ENCODE results near the gene NSUN3. TPM values are rescaled to one million over a fixed set of nuclear protein-coding genes. Genes with fewer than 3 reads are reported as not detected.

NSUN3 gene
- total and polyA plus RNA-seq, 8 donors, result 3.3 to 9.7 (median 5.4) TPM

DNA sequence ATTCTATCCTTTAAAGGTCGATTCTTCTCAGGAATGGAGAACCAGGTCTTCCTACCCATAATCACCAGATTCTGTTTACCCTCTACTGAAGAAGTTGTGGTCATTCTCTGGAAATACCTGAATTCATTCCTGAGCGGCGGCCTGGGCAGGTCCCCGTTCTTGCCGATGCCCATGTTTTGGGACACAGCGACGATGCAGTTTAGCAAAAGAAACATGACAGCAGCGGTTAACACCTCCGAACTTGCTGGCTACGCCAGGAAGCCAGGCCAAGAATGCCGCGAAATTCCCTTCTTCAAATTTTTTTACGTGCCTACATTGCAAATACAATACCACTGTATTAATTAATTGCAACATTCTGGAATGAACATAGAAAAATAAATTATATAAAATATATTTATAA is 1.6 kb upstream of the NSUN3 start:
- TF ChIP-seq, protein P1, sequence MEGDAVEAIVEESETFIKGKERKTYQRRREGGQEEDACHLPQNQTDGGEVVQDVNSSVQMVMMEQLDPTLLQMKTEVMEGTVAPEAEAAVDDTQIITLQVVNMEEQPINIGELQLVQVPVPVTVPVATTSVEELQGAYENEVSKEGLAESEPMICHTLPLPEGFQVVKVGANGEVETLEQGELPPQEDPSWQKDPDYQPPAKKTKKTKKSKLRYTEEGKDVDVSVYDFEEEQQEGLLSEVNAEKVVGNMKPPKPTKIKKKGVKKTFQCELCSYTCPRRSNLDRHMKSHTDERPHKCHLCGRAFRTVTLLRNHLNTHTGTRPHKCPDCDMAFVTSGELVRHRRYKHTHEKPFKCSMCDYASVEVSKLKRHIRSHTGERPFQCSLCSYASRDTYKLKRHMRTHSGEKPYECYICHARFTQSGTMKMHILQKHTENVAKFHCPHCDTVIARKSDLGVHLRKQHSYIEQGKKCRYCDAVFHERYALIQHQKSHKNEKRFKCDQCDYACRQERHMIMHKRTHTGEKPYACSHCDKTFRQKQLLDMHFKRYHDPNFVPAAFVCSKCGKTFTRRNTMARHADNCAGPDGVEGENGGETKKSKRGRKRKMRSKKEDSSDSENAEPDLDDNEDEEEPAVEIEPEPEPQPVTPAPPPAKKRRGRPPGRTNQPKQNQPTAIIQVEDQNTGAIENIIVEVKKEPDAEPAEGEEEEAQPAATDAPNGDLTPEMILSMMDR (IDR thresholded peaks at IDR 0.05), result no peak
- ATAC-seq (no peak), FAIRE-seq (no peak), DNase-seq (no peak)
- no peak overlapping the region for H3K4me3 ChIP-seq
- intact Hi-C loops (cut with DNase I), result loop anchor here in 2 of 3 donors (10.0 kb wide), 2 partner anchors 46 to 56 kb away; no protein-coding TSS in a partner anchor
- H3K27me3 ChIP-seq, result no peaks in the 10 kb centered on the region
- 96% methylated on average over 13 of the region's 13 CpGs for WGBS, 2 donors
- no peaks in the 10 kb centered on the region for H3K9me3 ChIP-seq
- H3K36me3 ChIP-seq, result no peaks in the 10 kb centered on the region
- no peak overlapping the region for H3K27ac ChIP-seq
- H3K4me1 ChIP-seq, result peaks cover 5 to 22% (median 18%) of the 10 kb centered on the region in 3 donors

DNA sequence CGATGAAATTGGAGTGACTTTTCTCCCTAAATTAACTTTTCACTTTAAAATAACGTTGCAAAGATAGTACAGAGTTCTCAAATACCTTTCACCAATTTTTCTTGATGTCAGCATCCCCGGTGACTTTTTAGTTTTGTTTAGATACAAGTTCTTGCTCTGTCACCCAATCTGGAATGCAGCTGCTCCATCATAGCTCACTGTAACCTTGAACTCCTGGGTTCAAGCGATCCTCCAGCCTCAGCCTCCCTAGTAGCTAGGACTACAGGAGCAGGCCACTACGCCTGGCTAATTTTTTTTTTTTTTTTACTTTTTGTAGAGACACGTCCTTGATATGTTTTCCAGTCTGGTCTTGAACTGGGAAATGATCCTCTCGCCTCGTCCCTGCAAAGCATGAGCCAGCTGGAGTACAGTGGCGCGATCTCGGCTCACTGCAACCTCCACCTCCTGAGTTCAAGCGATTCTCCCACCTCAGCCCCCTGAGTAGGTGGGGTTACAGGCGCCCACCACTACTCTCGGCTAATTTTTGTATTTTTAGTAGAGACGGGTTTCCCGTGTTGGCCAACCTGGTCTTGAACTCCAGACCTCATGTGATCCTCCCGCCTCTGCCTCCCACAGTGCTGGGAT is 747 bp downstream of the NSUN3 start:
- Histone ChIP-seq H3K4me3 (peak overlapping the region; percentile 35 to 74 (median 54)), H3K27me3 (no peaks in the 10 kb centered on the region), H3K27ac (peak overlapping the region; percentile 79 to 99 (median 93)), H3K36me3 (no peaks in the 10 kb centered on the region), H3K9me3 (no peaks in the 10 kb centered on the region), H3K4me1 (peaks cover 5 to 27% (median 22%) of the 10 kb centered on the region in 3 donors)
- ATAC-seq (peak in 1 of 4 donors; percentile 20), FAIRE-seq (no peak), DNase-seq (no peak)
- intact Hi-C loops (cut with DNase I), result loop anchor here in 2 of 3 donors (10.0 kb wide), 2 partner anchors 49 to 59 kb away; no protein-coding TSS in a partner anchor
- WGBS, 2 donors, result 42 to 48% methylated on average over 17 of the region's 17 CpGs
- TF ChIP-seq, protein P1 (IDR thresholded peaks at IDR 0.05), result no peak

DNA sequence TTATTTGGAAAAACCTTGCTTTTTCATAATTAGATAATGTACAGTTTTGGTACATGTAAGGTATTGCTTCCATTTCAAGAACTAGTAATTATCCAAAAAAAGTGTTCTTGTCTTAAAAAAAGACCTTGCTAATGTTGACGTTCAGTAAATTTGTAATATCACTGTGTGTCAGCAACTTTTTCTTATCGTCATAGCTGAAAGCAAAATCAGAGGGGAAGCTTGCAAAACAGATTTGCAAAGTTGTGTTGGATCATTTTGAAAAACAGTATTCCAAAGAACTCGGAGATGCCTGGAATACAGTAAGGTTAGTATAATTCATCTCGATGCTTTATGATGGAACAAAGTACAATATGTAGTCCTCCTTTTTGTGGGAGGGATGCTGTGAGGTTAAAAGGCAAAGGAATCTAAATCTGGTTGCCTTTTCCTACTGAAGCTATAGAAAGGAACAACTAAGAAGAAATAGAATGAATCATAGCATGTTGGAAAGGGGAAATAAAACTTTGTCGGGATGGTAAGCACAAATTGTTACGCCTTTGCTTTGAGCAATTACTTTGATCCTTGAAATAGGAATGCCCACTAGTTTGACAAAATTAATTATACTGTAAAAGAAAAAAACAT is 1.5 kb downstream of the NSUN3 start:
- FAIRE-seq (no peak), ATAC-seq (no peak), DNase-seq (no peak)
- Histone ChIP-seq H3K4me3 (peak overlapping the region in 2 of 4 donors; percentile 58 to 74), H3K27ac (no peak overlapping the region), H3K36me3 (no peaks in the 10 kb centered on the region), H3K9me3 (no peaks in the 10 kb centered on the region), H3K4me1 (peaks cover 5 to 27% (median 22%) of the 10 kb centered on the region in 3 donors), H3K27me3 (no peaks in the 10 kb centered on the region)
- intact Hi-C loops (cut with DNase I), result loop anchor here in 2 of 3 donors (10.0 kb wide), 2 partner anchors 50 to 60 kb away; no protein-coding TSS in a partner anchor
- TF ChIP-seq, protein P1 (IDR thresholded peaks at IDR 0.05), result no peak
- WGBS, 2 donors, result 71 to 75% methylated on average over 6 of the region's 6 CpGs

DNA sequence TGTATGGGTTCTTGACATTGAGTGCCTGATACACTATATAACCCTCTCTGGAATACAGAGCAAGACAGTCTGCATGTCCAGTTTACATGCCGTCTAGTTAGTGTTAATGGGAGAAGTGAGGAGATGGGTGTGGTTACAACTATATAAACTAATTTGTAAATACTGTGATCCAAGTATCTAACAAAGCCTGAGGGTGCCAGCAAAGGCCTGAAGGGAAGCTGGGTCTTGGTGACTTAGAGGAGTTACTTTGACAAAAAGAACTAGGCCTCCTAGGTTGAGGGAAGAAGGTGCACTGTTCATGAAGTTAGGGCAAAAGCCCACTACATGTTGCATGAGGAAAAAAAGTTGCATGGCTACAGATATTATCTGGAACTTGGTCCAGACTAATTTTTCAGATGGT is 2.3 kb downstream of the NSUN3 start:
- no peak for FAIRE-seq
- intact Hi-C loops (cut with DNase I), result loop anchor here in 2 of 3 donors (10.0 kb wide), 2 partner anchors 50 to 60 kb away; no protein-coding TSS in a partner anchor

More for the DNA sequence above, 2.3 kb downstream of the NSUN3 start:
- whole genome bisulfite sequencing, 2 donors, result 39 to 64% methylated on average over 1 of the region's 1 CpG
- ATAC-seq (no peak), DNase-seq (no peak)
- Histone ChIP-seq H3K9me3 (no peaks in the 10 kb centered on the region), H3K27ac (no peak overlapping the region), H3K4me1 (peaks cover 5 to 27% (median 22%) of the 10 kb centered on the region in 3 donors), H3K36me3 (no peaks in the 10 kb centered on the region), H3K4me3 (no peak overlapping the region), H3K27me3 (no peaks in the 10 kb centered on the region)
- TF ChIP-seq, protein P1 (IDR thresholded peaks at IDR 0.05), result no peak
